ENCODE measurements around the gene EHBP1L1.
A peak's percentile ranks its signal among the peaks of the same experiment; 100 is the strongest.

The EHBP1L1 gene

DNA sequence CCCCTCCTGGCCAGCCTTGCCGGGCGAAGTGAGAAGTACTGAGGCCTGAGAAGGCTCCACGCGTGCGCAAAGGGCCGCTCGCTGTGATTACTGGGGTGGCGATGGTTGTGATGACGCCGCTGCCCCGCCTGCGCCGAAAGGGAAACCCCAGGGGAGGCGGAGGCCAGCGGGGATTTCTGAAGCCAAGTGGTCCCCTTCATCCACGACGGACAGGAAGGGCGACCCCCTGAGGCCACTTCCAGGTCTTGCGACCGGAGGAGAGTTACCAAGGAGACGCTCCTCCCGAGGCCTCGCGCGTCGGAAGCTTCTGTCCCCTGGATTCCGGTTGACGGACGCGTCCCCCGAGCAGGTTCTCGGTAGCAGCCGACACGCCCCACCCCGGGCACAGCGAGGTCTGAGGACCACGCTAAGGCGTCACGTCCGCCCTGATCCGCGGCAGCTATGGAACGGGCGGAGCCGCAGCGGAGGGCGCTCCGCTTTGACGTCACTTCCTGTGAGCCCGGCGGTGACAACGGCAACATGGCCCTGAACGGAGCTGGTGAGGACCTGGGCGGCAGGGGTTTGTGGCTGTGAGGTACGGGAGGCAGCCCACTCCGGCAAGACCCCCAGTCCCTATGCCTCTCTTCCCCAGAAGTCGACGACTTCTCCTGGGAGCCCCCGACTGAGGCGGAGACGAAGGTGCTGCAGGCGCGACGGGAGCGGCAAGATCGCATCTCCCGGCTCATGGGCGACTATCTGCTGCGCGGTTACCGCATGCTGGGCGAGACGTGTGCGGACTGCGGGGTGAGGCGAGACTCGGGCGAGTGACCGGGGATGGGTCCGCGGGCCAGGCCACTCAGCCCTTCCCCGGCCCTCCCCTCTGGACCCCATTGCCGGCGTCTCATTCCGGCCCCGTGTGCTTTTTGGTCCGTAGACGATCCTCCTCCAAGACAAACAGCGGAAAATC, 5.6 kb upstream of the EHBP1L1 start, which contains the start of gene ZNRD2 (continued):
- TF ChIP-seq ZNF514 (tag by site-specific recombination; IDR thresholded peaks at IDR 0.05) (no peak), ZNF37A (tag by site-specific recombination; IDR thresholded peaks at IDR 0.05) (no peak), ZNF571 (tag by site-specific recombination; IDR thresholded peaks at IDR 0.05) (no peak), KLF7 (tag by site-specific recombination; IDR thresholded peaks at IDR 0.05; ENCODE audit: borderline replicate concordance) (peak; percentile 87), ZNF121 (tag by site-specific recombination; IDR thresholded peaks at IDR 0.05) (no peak), ZNF10 (tag by site-specific recombination; IDR thresholded peaks at IDR 0.05) (no peak), ZNF391 (tag by site-specific recombination; IDR thresholded peaks at IDR 0.05; ENCODE audit: borderline replicate concordance, low read depth) (0 out of 2 replicates have a peak, but pooled peaks have one; percentile 65), BCL11B (tag by site-specific recombination; IDR thresholded peaks at IDR 0.05; ENCODE audit: low read depth) (no peak; the same call in 1 of the 2 replicates), GLIS1 (tag by site-specific recombination; IDR thresholded peaks at IDR 0.05) (peak; percentile 86), ZNF146 (tag by site-specific recombination; IDR thresholded peaks at IDR 0.05) (no peak), ZNF311 (tag by site-specific recombination; IDR thresholded peaks at IDR 0.05; ENCODE audit: borderline replicate concordance) (no peak), ZNF549 (tag by site-specific recombination; IDR thresholded peaks at IDR 0.05) (no peak), SP7 (tag by site-specific recombination; IDR thresholded peaks at IDR 0.05) (peak; percentile 80), ZNF157 (tag by site-specific recombination; IDR thresholded peaks at IDR 0.05) (no peak), ZBTB48 (tag by site-specific recombination; IDR thresholded peaks at IDR 0.05) (peak; percentile 61), ZNF350 (tag by site-specific recombination; IDR thresholded peaks at IDR 0.05) (no peak), SETDB1 (IDR thresholded peaks at IDR 0.05; ENCODE audit: insufficient read length, low read length) (no peak)
- TF ChIP-seq, protein P1, sequence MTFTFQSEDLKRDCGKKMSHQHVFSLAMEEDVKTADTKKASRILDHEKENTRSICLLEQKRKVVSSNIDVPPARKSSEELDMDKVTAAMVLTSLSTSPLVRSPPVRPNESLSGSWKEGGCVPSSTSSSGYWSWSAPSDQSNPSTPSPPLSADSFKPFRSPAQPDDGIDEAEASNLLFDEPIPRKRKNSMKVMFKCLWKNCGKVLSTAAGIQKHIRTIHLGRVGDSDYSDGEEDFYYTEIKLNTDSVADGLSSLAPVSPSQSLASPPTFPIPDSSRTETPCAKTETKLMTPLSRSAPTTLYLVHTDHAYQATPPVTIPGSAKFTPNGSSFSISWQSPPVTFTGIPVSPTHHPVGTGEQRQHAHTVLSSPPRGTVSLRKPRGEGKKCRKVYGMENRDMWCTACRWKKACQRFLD (tag by site-specific recombination; IDR thresholded peaks at IDR 0.05) = no peak
- TF ChIP-seq, protein P2, sequence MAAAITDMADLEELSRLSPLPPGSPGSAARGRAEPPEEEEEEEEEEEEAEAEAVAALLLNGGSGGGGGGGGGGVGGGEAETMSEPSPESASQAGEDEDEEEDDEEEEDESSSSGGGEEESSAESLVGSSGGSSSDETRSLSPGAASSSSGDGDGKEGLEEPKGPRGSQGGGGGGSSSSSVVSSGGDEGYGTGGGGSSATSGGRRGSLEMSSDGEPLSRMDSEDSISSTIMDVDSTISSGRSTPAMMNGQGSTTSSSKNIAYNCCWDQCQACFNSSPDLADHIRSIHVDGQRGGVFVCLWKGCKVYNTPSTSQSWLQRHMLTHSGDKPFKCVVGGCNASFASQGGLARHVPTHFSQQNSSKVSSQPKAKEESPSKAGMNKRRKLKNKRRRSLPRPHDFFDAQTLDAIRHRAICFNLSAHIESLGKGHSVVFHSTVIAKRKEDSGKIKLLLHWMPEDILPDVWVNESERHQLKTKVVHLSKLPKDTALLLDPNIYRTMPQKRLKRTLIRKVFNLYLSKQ (tag by site-specific recombination; IDR thresholded peaks at IDR 0.05; ENCODE audit: borderline replicate concordance) = no peak
- TF ChIP-seq, protein P3, sequence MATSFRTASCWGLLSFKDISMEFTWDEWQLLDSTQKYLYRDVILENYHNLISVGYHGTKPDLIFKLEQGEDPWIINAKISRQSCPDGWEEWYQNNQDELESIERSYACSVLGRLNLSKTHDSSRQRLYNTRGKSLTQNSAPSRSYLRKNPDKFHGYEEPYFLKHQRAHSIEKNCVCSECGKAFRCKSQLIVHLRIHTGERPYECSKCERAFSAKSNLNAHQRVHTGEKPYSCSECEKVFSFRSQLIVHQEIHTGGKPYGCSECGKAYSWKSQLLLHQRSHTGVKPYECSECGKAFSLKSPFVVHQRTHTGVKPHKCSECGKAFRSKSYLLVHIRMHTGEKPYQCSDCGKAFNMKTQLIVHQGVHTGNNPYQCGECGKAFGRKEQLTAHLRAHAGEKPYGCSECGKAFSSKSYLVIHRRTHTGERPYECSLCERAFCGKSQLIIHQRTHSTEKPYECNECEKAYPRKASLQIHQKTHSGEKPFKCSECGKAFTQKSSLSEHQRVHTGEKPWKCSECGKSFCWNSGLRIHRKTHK (tag by site-specific recombination; IDR thresholded peaks at IDR 0.05) = no peak
- TF ChIP-seq, protein P4, sequence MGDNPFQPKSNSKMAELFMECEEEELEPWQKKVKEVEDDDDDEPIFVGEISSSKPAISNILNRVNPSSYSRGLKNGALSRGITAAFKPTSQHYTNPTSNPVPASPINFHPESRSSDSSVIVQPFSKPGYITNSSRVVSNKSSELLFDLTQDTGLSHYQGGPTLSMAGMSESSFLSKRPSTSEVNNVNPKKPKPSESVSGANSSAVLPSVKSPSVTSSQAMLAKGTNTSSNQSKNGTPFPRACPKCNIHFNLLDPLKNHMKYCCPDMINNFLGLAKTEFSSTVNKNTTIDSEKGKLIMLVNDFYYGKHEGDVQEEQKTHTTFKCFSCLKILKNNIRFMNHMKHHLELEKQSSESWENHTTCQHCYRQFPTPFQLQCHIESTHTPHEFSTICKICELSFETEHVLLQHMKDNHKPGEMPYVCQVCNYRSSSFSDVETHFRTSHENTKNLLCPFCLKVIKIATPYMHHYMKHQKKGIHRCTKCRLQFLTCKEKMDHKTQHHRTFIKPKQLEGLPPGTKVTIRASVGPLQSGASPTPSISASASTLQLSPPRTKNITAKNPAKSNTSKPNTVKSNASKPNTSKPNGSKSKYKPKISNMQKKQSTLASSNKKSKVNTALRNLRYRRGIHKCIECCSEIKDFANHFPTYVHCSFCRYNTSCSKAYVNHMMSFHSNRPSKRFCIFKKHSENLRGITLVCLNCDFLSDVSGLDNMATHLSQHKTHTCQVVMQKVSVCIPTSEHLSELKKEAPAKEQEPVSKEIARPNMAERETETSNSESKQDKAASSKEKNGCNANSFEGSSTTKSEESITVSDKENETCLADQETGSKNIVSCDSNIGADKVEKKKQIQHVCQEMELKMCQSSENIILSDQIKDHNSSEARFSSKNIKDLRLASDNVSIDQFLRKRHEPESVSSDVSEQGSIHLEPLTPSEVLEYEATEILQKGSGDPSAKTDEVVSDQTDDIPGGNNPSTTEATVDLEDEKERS (tag by site-specific recombination; IDR thresholded peaks at IDR 0.05) = no peak
- TF ChIP-seq, protein P5, sequence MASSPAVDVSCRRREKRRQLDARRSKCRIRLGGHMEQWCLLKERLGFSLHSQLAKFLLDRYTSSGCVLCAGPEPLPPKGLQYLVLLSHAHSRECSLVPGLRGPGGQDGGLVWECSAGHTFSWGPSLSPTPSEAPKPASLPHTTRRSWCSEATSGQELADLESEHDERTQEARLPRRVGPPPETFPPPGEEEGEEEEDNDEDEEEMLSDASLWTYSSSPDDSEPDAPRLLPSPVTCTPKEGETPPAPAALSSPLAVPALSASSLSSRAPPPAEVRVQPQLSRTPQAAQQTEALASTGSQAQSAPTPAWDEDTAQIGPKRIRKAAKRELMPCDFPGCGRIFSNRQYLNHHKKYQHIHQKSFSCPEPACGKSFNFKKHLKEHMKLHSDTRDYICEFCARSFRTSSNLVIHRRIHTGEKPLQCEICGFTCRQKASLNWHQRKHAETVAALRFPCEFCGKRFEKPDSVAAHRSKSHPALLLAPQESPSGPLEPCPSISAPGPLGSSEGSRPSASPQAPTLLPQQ (tag by site-specific recombination; IDR thresholded peaks at IDR 0.05) = peak; percentile 87
- TF ChIP-seq, protein P6, sequence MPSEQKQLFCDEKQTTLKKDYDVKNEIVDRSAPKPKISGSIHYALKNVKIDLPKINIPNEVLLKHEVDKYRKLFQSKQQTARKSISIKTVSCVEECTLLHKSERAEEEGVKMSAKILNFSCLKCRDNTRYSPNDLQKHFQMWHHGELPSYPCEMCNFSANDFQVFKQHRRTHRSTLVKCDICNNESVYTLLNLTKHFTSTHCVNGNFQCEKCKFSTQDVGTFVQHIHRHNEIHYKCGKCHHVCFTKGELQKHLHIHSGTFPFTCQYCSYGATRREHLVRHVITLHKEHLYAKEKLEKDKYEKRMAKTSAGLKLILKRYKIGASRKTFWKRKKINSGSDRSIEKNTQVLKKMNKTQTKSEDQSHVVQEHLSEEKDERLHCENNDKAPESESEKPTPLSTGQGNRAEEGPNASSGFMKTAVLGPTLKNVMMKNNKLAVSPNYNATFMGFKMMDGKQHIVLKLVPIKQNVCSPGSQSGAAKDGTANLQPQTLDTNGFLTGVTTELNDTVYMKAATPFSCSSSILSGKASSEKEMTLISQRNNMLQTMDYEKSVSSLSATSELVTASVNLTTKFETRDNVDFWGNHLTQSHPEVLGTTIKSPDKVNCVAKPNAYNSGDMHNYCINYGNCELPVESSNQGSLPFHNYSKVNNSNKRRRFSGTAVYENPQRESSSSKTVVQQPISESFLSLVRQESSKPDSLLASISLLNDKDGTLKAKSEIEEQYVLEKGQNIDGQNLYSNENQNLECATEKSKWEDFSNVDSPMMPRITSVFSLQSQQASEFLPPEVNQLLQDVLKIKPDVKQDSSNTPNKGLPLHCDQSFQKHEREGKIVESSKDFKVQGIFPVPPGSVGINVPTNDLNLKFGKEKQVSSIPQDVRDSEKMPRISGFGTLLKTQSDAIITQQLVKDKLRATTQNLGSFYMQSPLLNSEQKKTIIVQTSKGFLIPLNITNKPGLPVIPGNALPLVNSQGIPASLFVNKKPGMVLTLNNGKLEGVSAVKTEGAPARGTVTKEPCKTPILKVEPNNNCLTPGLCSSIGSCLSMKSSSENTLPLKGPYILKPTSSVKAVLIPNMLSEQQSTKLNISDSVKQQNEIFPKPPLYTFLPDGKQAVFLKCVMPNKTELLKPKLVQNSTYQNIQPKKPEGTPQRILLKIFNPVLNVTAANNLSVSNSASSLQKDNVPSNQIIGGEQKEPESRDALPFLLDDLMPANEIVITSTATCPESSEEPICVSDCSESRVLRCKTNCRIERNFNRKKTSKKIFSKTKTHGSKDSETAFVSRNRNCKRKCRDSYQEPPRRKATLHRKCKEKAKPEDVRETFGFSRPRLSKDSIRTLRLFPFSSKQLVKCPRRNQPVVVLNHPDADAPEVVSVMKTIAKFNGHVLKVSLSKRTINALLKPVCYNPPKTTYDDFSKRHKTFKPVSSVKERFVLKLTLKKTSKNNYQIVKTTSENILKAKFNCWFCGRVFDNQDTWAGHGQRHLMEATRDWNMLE (tag by site-specific recombination; conservative IDR thresholded peaks at IDR 0.05; ENCODE audit: low read depth) = peak; percentile 57; the same call in 1 of the 2 replicates
